Panc1 (cell line): ENCODE results near the gene PEX6. TPM values are rescaled to one million over a fixed set of nuclear protein-coding genes. Genes with fewer than 3 reads are reported as not detected.
A peak's percentile ranks its signal among the peaks of the same experiment; 100 is the strongest.

ENCODE experiments used
- ATAC-seq: fragments of 200-7000 bp; cut with Tn5 transposase; 2 replicates; pipeline ENCODE4 v1.9.1; 2020; ENCODE audit warnings: mild to moderate bottlenecking, moderate library complexity
- BruUV-seq: library from RNA; stranded (reverse); fragments of 400-500 nt; replicated peaks from 2 replicates; lab custom pipeline; 2021; lab: Mats Ljungman, UMichigan
- CTCF ChIA-PET: fragments of 300-600 bp; sonication (Branson Sonifier 250); formaldehyde crosslinking; loops from one replicate; lab custom pipeline; 2022; ENCODE audit warnings: antibody characterized with exemption; lab: Charles Lee
- POLR2A ChIA-PET: fragments of 300-600 bp; sonication (Branson Sonifier 250); formaldehyde crosslinking; loops from one replicate; lab custom pipeline; 2022; ENCODE audit warnings: antibody characterized with exemption; lab: Charles Lee
- DNase-seq: peaks from one replicate; pipeline ENCODE4 v3.0.0-alpha.2; 2010; ENCODE audit warnings: low read depth, low spot score
- H3K27ac ChIP-seq: 2 replicates; pipeline ENCODE4 v1.5.1; 2011; ENCODE audit warnings: mild to moderate bottlenecking, low read length, inconsistent platforms
- H3K27me3 ChIP-seq: fragments of 200-500 bp; sonication (Bioruptor generic); 2 replicates; pipeline ENCODE4 v1.6.0; 2014; ENCODE audit warnings: low read length, inconsistent platforms; ENCODE audit not compliant: control insufficient read depth, insufficient read depth
- H3K36me3 ChIP-seq: fragments of 200-500 bp; sonication (Bioruptor generic); 2 replicates; pipeline ENCODE4 v1.5.1; 2014; ENCODE audit warnings: inconsistent platforms, mild to moderate bottlenecking, low read length, moderate library complexity; ENCODE audit not compliant: control insufficient read depth, insufficient read depth
- H3K4me1 ChIP-seq: 2 replicates; pipeline ENCODE4 v1.5.1; 2011; ENCODE audit warnings: inconsistent platforms, mild to moderate bottlenecking, low read length, moderate library complexity; ENCODE audit not compliant: control insufficient read depth, insufficient read depth
- H3K4me3 ChIP-seq, 2 experiments: 2 replicates each; pipeline ENCODE4 v1.5.1; 2011 to 2012; ENCODE audit warnings: low read depth in 2 of 2, low read length in 2 of 2, mild to moderate bottlenecking in 2 of 2, inconsistent platforms in 1 of 2, moderate library complexity in 1 of 2
- H3K9me3 ChIP-seq: fragments of 200-500 bp; sonication (Bioruptor generic); 2 replicates; pipeline ENCODE4 v1.5.1; 2014; ENCODE audit warnings: low read depth, mild to moderate bottlenecking, inconsistent platforms, low read length, moderate library complexity; ENCODE audit not compliant: control insufficient read depth, insufficient read depth
- CTCF ChIP-seq: fragments of 450-650 bp; IDR thresholded peaks from 2 replicates; pipeline ENCODE4 v1.5.1; 2017; ENCODE audit warnings: mild to moderate bottlenecking
- POLR2AphosphoS5 ChIP-seq: IDR thresholded peaks from 2 replicates; pipeline ENCODE4 v1.6.1; 2012; ENCODE audit warnings: mild to moderate bottlenecking, low read depth, low read length, moderate library complexity
- REST ChIP-seq, 2 experiments: IDR thresholded peaks; 2 replicates each; pipeline ENCODE4 v1.6.1; 2011 to 2012; ENCODE audit warnings: low read depth in 2 of 2, control low read depth in 1 of 2, low read length in 1 of 2, mild to moderate bottlenecking in 1 of 2, moderate library complexity in 1 of 2; ENCODE audit not compliant: insufficient read depth in 1 of 2
- SIN3A ChIP-seq: IDR thresholded peaks from 2 replicates; pipeline ENCODE4 v1.6.1; 2012; ENCODE audit warnings: low read depth, mild to moderate bottlenecking, low read length, moderate library complexity, borderline replicate concordance; ENCODE audit not compliant: insufficient read depth
- TCF7L2 ChIP-seq: IDR thresholded peaks from 2 replicates; pipeline ENCODE4 v1.6.1; 2011; ENCODE audit warnings: mild to moderate bottlenecking, low read depth, low read length, inconsistent platforms
- in situ Hi-C: cut with HindIII; loops from 2 replicates; pipeline ENCODE4 v1.10.0; 2016; ENCODE audit warnings: low sequenced_read_pairs, low pct_unique_long_range_greater_than_20kb
- intact Hi-C: fragments of 100-400 bp; cut with micrococcal nuclease; formaldehyde crosslinking; loops from one replicate; pipeline ENCODE4 v1.10.0; 2022; ENCODE audit not compliant: unreplicated experiment
- total RNA-seq: library from RNA; stranded (reverse); gene quantifications from one replicate; pipeline ENCODE4 v1.2.1, GENCODE V29; 2021; ENCODE audit not compliant: unreplicated experiment

Gene PEX6
- total RNA-seq, 1 experiment from 2014 or later: 21.7 TPM

- Histone ChIP-seq H3K9me3 (no peaks in the 10 kb centered on the region), H3K27me3 (no peaks in the 10 kb centered on the region), H3K27ac (peak within 1 kb of the TSS; percentile 94), H3K4me3 (peak within 1 kb of the TSS; percentile 87 to 95), H3K36me3 (peaks cover 19% of the 10 kb centered on the region), H3K4me1 (peaks cover 20% of the 10 kb centered on the region)
- DNase-seq (peak; percentile 99), ATAC-seq (peak; percentile 97)
- intact Hi-C loops (loop anchor here (5.0 kb wide), 1 partner anchor 112 kb away; no protein-coding TSS in a partner anchor), in situ Hi-C loops (no loop called here)
- POLR2A ChIA-PET: interaction anchor here (0.6 to 1.0 kb wide), 3 partner anchors 26 to 168 kb away, joined by 3 read pairs; partner anchors contain the start of gene CUL9
- no peak for TF ChIP-seq CTCF
- TF ChIP-seq POLR2AphosphoS5: peak; percentile 63; the same call in 1 of the 2 replicates
- BruUV-seq: no TSS peak
- CTCF ChIA-PET: interaction anchor here (1.0 kb wide), 1 partner anchor 113 kb away, joined by 3 read pairs; no protein-coding TSS in a partner anchor
Measured at GRCh38 chr6:43013843-43014433, 35.0 kb upstream of the PEX6 start, which contains the start of the genes KLHDC3 and MEA1. TSS of gene KLHDC3 (plus strand) at chr6:43014249. CDS start at chr6:43017193, 2,944 bp downstream. TSS of gene MEA1 (minus strand) at chr6:43013946. CDS start at chr6:43013813, 133 bp downstream.

GRCh38 chr6:43013097-43013842, 34.3 kb upstream of the PEX6 start:
- DNase-seq: no peak
- Histone ChIP-seq H3K9me3 (no peaks in the 10 kb centered on the region), H3K27me3 (no peaks in the 10 kb centered on the region), H3K4me3 (peak overlapping the region; percentile 80 to 87), H3K4me1 (peaks cover 20% of the 10 kb centered on the region), H3K27ac (peak overlapping the region; percentile 71), H3K36me3 (peaks cover 21% of the 10 kb centered on the region)
- peak; percentile 8 for ATAC-seq
- BruUV-seq: no TSS peak
- CTCF ChIA-PET: interaction anchor here (1.0 kb wide), 1 partner anchor 112 kb away, joined by 3 read pairs; no protein-coding TSS in a partner anchor
- POLR2A ChIA-PET: interaction anchor here (0.6 to 1.0 kb wide), 3 partner anchors 25 to 169 kb away, joined by 3 to 5 read pairs (median 3); partner anchors contain the start of gene CUL9
- intact Hi-C loops (loop anchor here (5.0 kb wide), 1 partner anchor 111 kb away; no protein-coding TSS in a partner anchor), in situ Hi-C loops (no loop called here)
- TF ChIP-seq SIN3A (0 out of 2 replicates have a peak, but pooled peaks have one; percentile 68), CTCF (no peak)

- ATAC-seq: no peak
- peak overlapping the region; percentile 71 for H3K27ac ChIP-seq
- DNase-seq: no peak
- peaks cover 22% of the 10 kb centered on the region for H3K36me3 ChIP-seq
- H3K9me3 ChIP-seq: no peaks in the 10 kb centered on the region
- no TSS peak for BruUV-seq
- in situ Hi-C loops (no loop called here), intact Hi-C loops (loop anchor here (5.0 kb wide), 1 partner anchor 110 kb away; no protein-coding TSS in a partner anchor)
- peaks cover 20% of the 10 kb centered on the region for H3K4me1 ChIP-seq
- no peaks in the 10 kb centered on the region for H3K27me3 ChIP-seq
- ChIA-PET POLR2A (interaction anchor here (0.6 kb wide), 1 partner anchor 37 kb away, joined by 5 read pairs; no protein-coding TSS in a partner anchor), CTCF (no interaction called here)
- H3K4me3 ChIP-seq: peak overlapping the region; percentile 80 to 87
- TF ChIP-seq POLR2AphosphoS5: no peak
- TF ChIP-seq TCF7L2: no peak
- no peak for TF ChIP-seq CTCF
- no peak for TF ChIP-seq SIN3A
- TF ChIP-seq REST (IDR thresholded peaks at IDR 0.05; ENCODE audit: insufficient read depth in 1 of 2, low read depth in 2 of 2, low read length in 1 of 2): no peak
Measured at GRCh38 chr6:43012364-43012763, 33.4 kb upstream of the PEX6 start.
